HK-2 (cell line): ENCODE results near the gene LRRC72.
"Not testable (repeated sequence)": the region's sequence is repeated elsewhere in the genome, so short reads cannot be mapped to it uniquely, and the experiment has no call there.

Experiments
- DNase-seq: peaks from one replicate; pipeline ENCODE4 v3.0.0-alpha.2; 2018; ENCODE audit not compliant: unreplicated experiment

LRRC72 gene

DNA sequence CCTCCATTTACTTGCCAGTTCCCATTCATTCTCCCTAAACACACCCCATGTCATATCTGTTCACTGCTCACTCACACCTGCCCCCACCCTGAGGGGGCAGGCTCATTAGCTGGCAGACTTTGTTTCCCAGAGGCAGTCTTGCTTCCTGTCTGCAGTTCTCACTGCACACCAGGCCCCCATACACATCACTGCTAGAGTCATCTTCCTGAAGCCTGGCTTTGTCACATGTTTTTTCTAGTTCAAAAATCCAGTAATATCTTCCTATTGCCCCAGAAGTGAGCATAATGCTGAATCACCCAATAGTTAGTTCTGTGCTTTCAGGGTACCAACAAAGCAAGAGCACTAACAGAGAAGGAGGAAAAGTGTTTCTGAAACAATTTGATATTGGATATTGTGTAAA is 1.9 kb downstream of the LRRC72 start:
- no peak for DNase-seq

DNA sequence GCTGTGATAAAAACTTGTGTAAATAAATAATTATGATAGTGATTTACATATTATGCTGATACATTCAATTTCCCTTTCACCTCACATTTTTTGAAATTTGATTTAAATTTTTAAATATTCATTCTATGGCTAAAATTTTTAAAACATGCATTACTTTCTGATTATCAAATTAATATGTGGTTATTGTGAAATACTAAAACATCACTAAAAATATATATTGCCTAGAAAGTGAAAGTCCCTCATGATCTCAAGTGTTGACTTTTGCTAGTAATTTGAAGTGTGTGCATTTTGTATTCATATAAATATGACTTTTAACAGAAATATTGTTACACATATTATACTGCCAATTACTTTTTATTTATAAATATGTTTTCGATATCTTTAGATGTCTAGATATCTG is 3.1 kb downstream of the LRRC72 start:
- DNase-seq = no peak

DNA sequence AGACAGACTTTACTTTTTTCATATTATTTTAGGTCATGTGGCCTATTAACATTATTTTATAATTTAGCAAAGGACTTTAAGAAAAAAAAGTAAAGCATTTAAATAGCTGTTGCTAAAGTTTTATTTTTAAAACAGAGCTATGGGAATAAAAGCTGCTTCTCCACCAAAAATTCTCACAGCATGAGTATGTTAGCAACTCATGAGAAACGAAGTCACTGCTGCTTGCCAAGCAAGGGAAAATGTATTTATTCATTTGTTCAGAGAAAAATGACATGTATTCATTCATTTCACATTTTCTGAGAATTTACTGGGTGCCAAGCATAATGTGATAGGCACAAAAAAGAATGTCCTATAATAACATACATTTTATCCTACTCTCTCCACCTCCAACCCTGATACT is 5.1 kb downstream of the LRRC72 start:
- DNase-seq = no peak

DNA sequence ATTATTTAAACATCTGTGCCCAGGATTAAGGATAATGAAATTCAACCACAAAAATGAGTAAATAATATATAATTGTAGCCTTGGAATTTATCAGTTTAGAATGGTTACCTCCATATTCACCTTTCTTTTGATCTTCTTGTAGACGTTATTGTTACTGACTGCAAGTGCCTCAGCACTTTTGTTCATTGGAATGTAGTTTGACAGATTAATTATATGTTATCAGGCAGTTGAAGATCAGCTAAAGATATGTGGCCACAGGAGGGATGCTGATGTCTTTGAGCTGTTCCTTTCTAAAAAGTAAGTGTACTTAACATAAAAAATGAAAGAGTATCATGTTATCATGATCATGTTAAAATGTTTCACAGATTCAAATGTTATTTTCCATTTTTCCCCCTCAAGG is 5.6 kb downstream of the LRRC72 start:
- DNase-seq = no peak

DNA sequence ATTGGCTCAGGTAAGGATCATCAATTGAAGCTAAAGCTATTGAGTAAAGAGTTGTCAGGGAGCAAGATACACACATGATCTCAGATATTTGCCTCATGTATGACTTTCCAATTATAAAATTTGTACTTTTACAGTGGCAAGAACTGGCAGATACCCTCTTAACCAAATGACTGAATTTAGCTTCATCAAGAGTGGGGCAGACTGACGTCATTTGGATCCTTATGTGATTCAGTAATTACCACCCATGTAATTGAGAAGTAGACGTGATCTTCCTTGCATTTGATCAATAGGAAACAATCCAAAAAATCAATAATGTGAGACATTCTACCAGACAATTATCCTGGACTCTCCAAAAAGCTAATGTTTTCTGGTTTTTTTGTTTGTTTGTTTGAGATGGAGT is 8.9 kb downstream of the LRRC72 start:
- DNase-seq = no peak

DNA sequence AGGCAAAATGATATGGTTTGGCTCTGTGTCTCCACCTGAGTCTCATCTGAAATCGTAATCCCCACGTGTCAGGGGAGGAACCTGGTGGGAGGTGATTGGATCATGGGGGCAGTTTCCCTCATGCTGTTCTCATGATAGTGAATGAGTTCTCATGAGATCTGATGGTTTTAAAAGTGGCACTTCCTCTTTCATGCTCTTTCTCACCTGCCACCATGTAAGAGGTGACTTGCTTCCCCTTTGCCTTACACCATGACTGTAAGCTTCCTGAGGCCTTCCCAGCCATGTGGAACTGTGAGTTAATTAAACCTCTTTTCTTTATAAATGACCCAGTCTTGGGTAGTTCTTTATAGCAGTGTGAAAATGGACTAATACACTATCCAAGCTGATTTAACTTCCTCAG is 13.9 kb downstream of the LRRC72 start:
- not testable (repeated sequence) for DNase-seq

DNA sequence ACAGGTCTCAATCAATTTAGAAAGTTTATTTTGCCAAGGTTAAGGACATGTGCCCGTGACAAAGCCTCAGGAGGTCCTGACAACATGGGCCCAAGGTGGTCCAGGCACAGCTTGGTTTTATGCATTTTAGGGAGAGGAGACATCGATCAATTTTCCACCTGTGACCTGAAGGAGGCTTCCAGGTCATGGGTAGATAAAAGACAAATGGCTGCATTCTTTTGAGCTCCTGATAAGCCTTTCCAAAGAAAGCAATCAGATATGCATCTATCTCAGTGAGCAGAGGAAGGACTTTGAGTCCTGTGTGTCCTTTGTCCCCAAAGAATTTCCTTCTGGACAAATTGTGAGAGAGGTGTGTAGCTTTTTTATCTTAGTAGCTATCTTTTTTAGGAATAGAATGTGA is 15.8 kb downstream of the LRRC72 start:
- DNase-seq = no peak

DNA sequence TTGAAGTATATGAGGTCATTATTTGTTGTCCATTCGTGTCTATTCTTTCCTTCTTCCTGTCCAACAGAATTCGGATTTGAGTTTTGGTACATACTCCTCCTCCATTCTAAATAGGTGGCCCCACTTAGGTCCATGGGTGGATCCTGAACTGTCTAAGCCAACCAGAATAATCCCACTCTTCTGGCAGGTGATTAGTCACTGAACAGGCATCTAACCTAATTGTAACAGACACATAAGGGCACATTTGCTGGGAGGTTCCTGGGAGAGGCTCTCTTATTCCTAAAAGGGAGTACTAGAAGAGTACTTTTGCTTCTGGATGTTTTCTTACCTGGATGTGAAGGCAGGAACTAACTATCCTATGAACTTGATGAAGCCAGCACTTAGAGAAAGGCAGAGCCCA is 16.8 kb downstream of the LRRC72 start:
- no peak for DNase-seq

DNA sequence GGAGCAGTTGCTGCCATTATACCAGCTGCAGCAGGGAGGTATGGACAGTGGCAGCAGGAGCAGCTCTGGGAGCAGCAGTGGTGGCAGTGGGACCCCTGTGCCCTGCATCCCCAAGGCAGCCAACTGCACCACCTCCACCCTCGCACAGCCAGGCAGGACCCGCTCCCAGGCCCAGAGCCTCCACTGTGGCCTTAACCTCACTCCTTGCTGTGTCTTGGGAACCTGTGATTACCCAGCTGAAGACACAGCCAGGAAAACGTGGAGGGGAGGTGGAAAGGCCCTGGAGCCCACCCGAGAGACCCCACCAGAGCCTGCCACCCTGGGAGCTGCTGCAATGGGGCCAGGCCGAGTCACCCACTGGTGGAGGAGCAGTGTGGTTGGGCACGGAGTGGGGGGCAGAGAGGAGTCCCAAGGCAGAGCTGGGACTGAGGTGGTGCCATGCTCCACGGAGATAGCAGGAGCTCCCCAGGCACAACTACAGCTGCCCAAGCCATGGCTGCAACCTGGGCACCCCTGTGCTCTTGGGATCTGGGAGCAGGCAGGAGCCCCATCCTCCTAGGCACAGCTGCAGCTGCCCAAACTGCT is 20.4 kb downstream of the LRRC72 start:
- no peak for DNase-seq

DNA sequence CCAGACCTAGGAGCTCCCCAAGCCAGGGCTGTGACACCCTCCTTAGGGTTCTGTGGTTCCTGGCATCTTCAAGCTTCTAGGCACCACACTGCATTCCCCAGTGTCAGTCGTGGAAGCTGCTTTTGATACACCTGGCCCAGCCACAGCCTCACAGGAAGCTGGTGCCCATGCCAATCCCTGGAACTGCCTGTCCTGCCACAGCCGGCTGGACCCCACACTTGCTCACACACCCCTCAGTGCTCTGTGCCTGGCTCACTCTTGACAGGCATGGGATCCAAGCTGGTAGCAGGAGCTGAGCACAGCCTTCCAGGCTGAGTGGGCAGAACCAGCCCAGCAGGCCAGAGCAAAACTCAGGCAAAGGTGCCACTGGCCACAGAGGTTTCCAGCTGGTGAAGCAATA is 21.8 kb downstream of the LRRC72 start:
- DNase-seq = no peak

DNA sequence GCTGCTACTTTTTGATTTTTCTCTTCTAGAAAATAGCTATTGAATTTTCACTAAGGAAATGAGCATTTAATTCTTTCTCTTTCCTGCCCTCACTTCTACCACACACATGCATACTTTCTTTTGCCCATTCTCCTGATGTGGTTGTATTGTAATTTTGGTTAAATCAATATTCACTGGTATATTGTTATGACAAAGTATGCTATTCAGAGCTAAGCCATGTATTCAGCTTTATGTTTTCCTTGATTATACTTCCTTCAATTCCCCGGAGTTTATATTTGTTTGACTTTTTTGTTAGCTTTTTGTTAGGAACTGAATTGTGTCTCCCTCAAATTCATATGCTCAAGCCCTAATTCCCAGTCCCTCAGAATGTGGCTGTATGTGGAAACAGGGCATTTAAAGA is 24.0 kb downstream of the LRRC72 start:
- no peak for DNase-seq

DNA sequence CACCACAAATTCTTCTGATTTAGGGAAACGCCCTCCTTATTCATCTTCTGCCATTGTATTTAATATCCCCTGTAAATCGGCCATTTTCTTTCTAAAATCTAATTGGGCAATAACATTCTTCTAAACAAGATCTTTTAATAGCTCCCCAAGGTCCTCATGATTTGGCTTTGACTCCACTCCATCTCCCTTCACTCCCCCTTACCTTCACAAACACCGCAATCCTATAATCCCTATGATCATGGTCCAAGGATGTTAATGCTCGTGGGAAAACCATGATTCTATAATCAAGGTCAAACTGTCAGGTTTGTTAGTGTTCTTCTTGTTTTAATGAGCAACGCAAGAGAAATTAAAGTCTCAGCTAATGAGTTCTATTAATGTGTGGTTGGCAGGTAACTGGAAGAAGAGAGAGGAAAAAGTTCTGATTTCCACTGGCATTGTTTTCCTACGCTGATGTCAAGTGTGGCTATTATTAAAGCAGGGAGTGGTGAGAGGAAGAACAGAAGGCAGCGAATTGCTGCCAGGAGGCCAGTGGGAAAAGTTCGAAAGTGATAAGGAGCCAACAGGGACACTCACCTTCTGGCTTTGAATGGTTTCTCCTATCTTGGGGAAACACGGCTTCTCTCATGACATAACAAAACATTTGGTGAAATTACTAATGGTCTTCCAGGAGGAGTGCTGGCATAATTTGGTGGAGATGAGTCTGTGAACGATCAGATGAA is 28.1 kb downstream of the LRRC72 start:
- DNase-seq = no peak

DNA sequence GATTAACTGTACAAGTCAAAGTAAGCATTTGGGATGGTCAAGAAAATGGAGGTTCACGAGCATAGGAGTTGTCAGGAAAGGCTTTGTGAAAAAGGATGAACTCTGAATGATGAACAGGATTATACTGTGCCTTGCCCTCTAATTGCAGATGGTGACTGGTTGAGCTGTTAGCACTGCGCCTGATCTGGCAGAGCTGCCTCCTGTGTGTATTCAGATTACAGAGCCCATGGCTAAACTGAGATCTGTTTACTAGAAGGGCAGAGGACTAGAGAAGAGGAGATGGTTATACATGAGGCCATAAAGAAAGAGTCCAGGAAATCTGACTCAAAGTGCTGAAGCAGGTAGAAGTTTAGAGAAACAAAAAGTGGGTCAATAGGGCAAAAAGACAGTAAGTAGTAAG is 29.7 kb downstream of the LRRC72 start:
- DNase-seq = no peak

DNA sequence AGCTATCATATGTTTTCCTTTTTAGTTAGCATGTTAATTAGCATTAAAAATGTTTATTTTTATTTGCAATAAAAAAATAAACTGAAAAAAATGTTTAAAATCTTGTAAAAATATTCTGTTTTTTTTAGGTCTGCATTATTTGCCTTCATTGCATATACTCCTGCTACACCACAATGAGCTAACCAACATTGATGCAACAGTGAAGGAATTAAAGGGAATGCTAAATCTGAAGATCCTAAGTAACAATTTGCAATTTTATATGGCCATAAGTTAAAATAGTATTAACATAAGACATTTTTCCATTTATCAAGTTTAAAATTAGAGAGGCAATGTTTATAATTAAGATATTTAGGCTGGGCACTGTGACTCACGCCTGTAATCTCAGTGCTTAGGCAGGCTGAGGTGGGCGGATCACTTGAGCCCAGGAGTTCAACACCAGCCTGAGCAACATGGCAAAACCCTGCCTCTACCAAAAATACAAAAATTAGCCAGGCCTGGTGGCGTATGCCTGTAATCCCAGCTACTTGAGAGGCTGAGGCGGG is 32.2 kb downstream of the LRRC72 start:
- no peak for DNase-seq

DNA sequence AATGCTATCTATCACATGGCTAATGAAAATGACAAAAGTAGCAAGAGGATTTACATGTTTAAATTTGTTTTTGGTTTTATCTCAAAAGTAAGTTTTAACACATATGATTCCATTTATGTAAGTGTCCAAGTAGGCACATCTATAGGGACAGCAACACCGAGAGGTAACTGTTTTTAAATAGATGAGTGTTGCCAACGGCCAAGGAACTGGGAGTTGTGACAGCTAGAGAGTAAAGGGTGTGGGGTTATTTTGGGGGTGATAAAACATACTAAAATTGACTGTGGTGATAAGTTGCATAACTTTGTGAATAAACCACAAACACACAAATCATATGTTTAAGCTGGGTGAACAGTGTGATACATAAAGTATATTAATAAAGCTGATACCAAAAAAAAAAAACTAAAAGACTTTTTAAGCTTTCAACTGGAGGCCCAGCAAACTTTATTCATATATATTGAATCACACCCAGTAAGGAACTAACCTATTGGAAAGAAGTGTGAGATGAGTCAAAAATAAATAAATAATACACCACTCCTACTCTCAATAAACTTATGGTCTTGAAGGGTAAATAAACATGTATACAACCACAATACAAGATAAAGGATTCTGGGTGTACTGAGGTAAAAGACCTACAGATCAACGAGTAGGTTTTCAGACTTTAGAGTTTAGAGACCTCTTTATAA is 33.0 kb downstream of the LRRC72 start:
- DNase-seq = no peak

DNA sequence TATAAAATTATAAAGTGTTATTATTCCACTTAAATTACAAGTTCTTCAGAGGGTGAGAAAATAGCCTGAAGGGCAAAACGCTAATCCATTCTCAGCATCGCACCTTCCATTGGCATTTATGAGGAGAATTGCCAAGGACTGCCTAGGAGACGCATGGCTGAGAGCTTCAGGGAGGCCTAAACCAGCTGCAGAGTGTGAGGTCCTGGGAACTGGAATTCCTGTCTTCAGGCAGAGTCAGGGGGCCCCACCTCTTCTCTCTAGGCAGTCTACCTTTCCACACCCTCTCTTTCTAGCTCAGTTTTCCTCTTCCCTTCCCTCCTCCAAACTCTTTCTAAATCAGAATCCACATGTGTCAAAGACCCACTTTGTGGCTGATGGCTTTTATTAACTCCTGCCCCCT is 35.3 kb downstream of the LRRC72 start:
- DNase-seq = no peak

DNA sequence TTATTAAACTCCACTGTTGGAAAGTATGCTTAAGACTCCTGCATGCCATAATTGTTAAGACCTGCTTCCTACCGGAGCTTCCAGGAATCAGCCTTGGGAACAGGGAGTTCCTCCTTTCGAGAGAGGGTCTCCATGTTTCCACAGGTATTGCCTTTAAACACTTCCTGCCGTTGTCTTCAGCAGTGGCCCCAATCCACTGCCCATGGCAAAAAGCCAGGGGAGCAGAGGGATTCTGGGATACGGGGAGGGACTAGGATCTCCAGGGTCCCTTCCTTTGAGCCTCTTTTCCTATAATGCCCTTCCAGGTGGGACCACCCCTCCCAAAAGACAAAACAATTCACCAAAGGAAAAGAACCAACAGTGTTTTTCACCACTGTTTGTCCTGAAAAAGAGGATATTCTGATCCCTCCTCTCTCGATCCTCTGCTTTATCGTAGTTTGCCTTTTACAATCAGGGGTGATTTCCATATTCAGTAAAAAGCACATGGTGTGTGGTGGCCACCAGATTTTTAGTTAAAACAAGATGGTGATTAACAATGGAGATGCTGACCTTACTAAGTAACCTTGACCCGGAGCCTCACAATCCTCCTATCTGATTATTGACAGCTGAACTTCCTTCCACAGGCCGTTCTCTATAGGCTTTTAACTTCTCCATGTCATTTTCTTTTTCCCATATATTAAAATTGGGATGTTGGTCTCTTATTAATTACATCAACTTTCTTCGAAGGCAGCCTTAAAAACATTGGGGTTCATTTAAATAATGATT is 36.0 kb downstream of the LRRC72 start:
- no peak for DNase-seq

DNA sequence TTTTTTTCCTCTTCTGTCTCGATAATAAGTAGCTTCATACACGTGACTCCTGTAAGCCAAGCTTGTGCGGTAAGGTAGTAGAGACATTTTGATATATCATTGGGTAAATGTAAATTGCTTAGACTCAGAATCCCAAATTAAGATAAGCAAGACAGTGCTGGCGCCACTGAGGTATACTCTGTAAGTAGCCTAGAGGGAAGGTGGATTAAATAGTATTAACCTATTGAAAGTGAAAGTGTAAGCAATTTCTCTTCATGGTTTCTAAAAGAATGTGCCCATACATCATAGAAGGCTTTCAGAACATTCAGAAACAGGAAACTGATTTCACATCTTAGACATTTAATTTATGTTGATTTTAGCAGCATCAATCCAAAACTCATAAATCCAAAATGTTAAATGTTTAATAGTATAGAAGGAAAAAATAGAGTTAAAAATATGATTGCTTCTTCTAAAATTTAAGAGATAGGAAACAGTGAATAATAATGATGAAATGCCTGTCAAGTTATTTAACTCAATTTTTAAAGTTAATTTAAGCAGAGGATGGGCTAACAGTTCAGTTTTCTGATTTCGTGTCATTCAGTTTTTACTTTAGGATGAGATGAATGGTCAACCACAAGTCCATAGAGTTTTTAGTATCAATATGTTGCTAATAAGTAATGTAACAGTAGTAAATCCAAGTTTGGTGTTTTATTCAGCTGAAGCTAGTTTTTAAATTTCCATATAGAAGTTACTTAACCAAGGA is 36.8 kb downstream of the LRRC72 start:
- DNase-seq = no peak

DNA sequence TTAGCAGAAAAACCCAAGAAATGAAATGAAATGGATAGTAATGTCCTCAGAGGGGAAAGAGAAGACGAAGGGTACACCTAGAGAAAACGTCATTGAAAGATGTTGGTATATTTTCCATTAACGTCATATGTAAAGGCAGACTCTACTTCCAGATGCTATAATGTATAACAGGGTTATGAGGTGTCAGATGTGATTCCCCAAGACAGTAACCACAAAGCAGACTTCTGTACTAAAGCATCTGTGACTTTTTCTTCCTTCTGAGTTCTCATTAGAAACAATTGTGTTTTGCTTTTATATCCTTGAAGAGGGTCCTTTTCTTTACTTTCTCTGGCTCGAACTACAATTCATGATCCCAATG is 37.4 kb downstream of the LRRC72 start:
- DNase-seq = no peak

DNA sequence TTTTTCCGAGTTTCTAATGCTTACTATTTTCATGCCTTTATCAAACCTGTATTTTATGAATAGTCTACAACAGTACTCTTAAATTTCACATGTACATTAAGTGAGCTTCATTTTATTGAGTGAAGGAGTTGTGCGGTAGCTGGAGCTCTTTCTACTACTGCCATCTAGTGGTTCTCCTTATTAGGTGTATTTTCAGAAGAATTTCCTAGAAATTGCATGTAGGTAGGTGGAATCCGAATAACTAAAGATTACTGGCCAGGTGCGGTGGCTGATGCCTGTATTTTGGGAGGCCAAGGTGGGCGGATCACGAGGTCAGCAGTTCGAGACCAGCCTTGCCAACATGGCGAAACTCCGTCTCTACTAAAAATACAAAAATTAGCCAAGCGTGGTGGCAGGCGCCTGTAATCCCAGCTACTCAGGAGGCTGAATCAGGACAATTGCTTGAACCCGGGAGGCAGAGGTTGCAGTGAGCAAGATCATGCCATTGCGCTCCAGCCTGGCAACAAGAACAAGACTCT is 38.3 kb downstream of the LRRC72 start:
- no peak for DNase-seq

DNA sequence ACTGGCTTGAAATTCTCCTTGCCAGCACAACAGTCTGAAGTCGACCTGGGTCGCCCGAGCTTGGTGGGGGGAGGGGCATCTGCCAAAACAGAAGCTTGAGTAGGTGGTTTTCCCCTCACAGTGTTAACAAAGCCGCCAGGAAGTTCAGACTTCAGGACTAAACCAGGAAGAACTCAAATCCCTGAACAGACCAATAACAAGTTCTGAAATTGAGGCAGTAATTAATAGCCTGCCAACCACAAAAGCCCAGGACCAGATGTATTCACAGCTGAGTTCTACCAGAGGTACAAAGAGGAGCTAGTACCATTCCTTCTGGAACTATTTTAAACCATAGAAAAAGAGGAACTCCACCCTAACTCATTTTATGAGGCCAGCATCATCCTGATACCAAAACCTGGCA is 45.3 kb downstream of the LRRC72 start:
- DNase-seq = no peak

DNA sequence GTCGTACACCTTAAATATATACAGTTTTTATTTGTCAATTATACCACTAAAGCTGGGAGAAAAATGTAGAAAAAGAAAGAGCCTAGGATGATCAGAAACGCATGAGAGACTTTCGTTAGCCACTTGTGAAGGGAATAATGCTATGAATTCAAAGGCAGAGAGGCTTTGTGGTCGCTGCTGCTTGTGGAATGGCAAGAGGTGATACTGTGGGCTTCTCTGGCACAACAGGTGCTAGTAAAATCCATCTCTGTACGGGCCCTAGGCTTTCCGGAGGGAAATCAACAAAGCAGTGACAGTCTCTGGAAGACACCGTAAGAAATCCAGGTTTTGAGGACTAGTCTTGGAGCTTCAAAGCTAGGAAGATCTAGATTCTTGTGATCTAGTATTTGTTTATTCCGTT is 52.6 kb downstream of the LRRC72 start:
- DNase-seq = no peak
